Measurements from ENCODE around the gene ZBTB24.

Gene ZBTB24

GRCh38 chr6:109503327-109504224 lies 20.6 kb upstream of the ZBTB24 start:
- H3K4me3 ChIP-seq (ENCODE audit: control insufficient read depth, low read depth, low read length) = no peak overlapping the region
- TF ChIP-seq, protein P1, sequence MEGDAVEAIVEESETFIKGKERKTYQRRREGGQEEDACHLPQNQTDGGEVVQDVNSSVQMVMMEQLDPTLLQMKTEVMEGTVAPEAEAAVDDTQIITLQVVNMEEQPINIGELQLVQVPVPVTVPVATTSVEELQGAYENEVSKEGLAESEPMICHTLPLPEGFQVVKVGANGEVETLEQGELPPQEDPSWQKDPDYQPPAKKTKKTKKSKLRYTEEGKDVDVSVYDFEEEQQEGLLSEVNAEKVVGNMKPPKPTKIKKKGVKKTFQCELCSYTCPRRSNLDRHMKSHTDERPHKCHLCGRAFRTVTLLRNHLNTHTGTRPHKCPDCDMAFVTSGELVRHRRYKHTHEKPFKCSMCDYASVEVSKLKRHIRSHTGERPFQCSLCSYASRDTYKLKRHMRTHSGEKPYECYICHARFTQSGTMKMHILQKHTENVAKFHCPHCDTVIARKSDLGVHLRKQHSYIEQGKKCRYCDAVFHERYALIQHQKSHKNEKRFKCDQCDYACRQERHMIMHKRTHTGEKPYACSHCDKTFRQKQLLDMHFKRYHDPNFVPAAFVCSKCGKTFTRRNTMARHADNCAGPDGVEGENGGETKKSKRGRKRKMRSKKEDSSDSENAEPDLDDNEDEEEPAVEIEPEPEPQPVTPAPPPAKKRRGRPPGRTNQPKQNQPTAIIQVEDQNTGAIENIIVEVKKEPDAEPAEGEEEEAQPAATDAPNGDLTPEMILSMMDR (conservative IDR thresholded peaks at IDR 0.05; ENCODE audit: control insufficient read depth, insufficient read depth, low read depth, low read length) = no peak
- no peak for DNase-seq (ENCODE audit: low read depth)

DNA sequence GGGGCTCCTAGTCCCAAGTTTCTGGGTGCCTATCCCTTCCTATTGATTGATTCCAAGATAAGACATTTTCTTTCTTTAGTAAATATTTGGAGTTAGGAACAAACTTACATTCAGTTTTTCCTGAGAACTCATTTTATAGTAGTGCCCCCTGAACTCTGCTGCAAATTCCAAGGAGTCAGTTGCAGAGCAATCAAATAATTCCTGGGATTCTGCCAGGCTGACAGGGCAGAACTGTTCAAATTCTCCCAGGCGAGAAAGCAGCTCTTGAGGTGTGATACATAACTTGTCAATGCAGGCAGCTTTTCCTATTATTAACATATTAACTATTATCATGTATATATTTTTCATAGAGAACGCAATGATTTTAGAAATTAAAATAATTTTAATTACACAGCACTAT lies 15.9 kb upstream of the ZBTB24 start:
- DNase-seq (ENCODE audit: low read depth) = no peak
- TF ChIP-seq, protein P1 (conservative IDR thresholded peaks at IDR 0.05; ENCODE audit: control insufficient read depth, insufficient read depth, low read depth, low read length) = no peak
- H3K4me3 ChIP-seq (ENCODE audit: control insufficient read depth, low read depth, low read length) = no peak overlapping the region

GRCh38 chr6:109498052-109498451 lies 15.0 kb upstream of the ZBTB24 start:
- H3K4me3 ChIP-seq (ENCODE audit: control insufficient read depth, low read depth, low read length) = no peak overlapping the region
- no peak for DNase-seq (ENCODE audit: low read depth)
- TF ChIP-seq, protein P1 (conservative IDR thresholded peaks at IDR 0.05; ENCODE audit: control insufficient read depth, insufficient read depth, low read depth, low read length) = no peak

DNA sequence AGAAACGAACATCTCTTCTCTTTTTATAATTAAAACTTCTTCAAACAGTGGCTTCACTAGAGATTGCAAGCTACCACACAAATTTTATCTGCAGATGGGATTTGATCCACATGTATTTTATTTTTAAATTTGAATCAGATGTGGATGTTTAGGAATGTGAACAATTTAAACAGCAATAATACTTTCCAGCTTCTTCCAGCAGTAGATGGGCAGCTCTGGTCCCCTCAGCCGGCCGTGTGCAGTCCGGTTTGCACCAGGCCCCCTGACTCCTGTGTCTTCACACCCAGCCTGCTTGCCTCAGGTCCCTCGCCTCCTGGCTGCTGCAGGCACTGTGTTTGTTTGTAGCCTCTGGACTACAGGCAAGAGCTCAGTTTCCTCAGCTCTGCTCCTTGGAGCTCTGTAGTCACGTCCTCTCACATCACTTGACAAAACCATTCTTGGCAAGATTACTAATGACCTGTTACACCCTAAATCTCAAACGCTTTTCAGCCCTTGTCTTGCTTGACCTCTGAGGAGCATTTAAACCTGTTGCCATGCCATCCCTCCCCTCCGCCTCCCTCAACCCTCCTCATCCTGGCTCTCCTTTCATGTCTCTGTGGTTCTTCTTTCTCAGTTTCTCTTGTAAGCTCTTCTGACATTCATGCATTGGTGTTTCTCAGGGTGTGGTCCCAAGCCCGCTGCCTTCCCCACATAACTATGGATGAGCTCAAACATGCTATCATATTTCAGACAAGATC lies 13.2 kb upstream of the ZBTB24 start:
- TF ChIP-seq, protein P1 (conservative IDR thresholded peaks at IDR 0.05; ENCODE audit: control insufficient read depth, insufficient read depth, low read depth, low read length) = no peak
- DNase-seq (ENCODE audit: low read depth) = no peak
- no peak overlapping the region for H3K4me3 ChIP-seq (ENCODE audit: control insufficient read depth, low read depth, low read length)

GRCh38 chr6:109493865-109494264 lies 10.8 kb upstream of the ZBTB24 start:
- DNase-seq (ENCODE audit: low read depth) = no peak
- H3K4me3 ChIP-seq (ENCODE audit: control insufficient read depth, low read depth, low read length) = no peak overlapping the region
- TF ChIP-seq, protein P1 (conservative IDR thresholded peaks at IDR 0.05; ENCODE audit: control insufficient read depth, insufficient read depth, low read depth, low read length) = no peak

GRCh38 chr6:109491207-109491938 lies 8.4 kb upstream of the ZBTB24 start:
- TF ChIP-seq, protein P1 (conservative IDR thresholded peaks at IDR 0.05; ENCODE audit: control insufficient read depth, insufficient read depth, low read depth, low read length) = no peak
- H3K4me3 ChIP-seq (ENCODE audit: control insufficient read depth, low read depth, low read length) = no peak overlapping the region
- peak; percentile 31 for DNase-seq (ENCODE audit: low read depth)

All from fibroblast of mammary gland (primary cell).